Measurements from ENCODE around the gene ERCC4. TPM values are rescaled to one million over a fixed set of nuclear protein-coding genes. Genes with fewer than 3 reads are reported as not detected.

ERCC4 gene
- total and polyA plus RNA-seq, 2 donors (not counting 1 experiment from before 2014, with no cell fraction given): 5.9 to 10.6 TPM

DNA sequence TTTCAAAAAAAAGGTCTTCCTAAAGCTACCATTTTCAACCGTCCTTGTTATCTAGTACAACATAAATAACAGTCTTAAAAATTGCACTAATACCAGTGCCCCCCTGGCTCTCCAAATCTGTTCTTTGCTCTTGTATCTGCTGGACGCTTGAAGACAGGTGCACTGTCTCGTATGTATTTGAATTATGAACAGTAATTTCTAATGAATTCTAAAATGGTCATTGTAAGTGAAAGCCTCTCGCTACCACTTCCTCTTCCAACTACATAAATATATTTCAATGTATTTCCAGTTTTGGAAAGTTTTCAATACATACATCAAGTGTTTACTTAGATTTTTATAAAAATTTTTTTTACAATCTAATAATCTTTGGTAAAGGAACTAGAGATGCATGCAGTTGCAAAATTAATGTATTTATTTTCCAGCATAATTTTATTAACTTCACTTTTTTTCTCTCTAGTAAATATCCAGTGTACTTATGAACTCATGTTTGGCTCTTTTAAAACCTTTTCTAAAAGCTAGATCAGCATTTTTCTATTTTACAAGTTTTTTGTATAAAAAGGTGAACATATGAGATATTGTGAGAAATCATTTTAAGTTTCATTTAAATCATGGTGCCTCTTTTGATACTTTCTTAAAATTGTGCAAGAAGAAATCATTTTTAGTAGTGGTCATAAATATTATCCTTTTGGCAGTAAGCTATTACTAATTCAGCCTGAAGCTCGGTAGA, 31.0 kb downstream of the ERCC4 start:
- H4K20me1 ChIP-seq (ENCODE audit: control insufficient read depth, extremely low read depth, insufficient read depth, low read length): no peaks in the 10 kb centered on the region
- DNase-seq (ENCODE audit: low read depth in 2 of 2): no peak
- H3K36me3 ChIP-seq (ENCODE audit: control insufficient read depth, insufficient read depth, low read length): peaks cover 3% of the 10 kb centered on the region
- H3K9me3 ChIP-seq (ENCODE audit: control insufficient read depth, insufficient read depth, low read depth, low read length): no peaks in the 10 kb centered on the region
- H2AFZ ChIP-seq (ENCODE audit: low read length): no peak overlapping the region
- TF ChIP-seq, protein P1, sequence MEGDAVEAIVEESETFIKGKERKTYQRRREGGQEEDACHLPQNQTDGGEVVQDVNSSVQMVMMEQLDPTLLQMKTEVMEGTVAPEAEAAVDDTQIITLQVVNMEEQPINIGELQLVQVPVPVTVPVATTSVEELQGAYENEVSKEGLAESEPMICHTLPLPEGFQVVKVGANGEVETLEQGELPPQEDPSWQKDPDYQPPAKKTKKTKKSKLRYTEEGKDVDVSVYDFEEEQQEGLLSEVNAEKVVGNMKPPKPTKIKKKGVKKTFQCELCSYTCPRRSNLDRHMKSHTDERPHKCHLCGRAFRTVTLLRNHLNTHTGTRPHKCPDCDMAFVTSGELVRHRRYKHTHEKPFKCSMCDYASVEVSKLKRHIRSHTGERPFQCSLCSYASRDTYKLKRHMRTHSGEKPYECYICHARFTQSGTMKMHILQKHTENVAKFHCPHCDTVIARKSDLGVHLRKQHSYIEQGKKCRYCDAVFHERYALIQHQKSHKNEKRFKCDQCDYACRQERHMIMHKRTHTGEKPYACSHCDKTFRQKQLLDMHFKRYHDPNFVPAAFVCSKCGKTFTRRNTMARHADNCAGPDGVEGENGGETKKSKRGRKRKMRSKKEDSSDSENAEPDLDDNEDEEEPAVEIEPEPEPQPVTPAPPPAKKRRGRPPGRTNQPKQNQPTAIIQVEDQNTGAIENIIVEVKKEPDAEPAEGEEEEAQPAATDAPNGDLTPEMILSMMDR (conservative IDR thresholded peaks at IDR 0.05 in 1 of 2, IDR thresholded peaks at IDR 0.05 in 1 of 2; ENCODE audit: low read depth in 1 of 2, low read length in 2 of 2): no peak
- TF ChIP-seq EZH2 (IDR thresholded peaks at IDR 0.05; ENCODE audit: low read length, missing control alignments): no peak
- no peak overlapping the region for H3K9ac ChIP-seq (ENCODE audit: insufficient read depth, low read length)
- H3K4me2 ChIP-seq (ENCODE audit: extremely low read depth, insufficient read depth, low read length): no peak overlapping the region
- no peaks in the 10 kb centered on the region for H3K27me3 ChIP-seq (ENCODE audit: control insufficient read depth, insufficient read depth, low read length)
- H3K4me3 ChIP-seq (replicated peaks in 1 of 4; ENCODE audit: control extremely low read depth in 1 of 4, insufficient read depth in 1 of 4, low read depth in 3 of 4, low read length in 4 of 4): no peak overlapping the region
- H3K79me2 ChIP-seq (ENCODE audit: control insufficient read depth, insufficient read depth, low read length): no peaks in the 10 kb centered on the region
- no peak overlapping the region for H3K27ac ChIP-seq (ENCODE audit: insufficient read depth, low read length)
- H3K4me1 ChIP-seq (ENCODE audit: control insufficient read depth, extremely low read depth, insufficient read depth, low read length): peaks cover under 1% of the 10 kb centered on the region

DNA sequence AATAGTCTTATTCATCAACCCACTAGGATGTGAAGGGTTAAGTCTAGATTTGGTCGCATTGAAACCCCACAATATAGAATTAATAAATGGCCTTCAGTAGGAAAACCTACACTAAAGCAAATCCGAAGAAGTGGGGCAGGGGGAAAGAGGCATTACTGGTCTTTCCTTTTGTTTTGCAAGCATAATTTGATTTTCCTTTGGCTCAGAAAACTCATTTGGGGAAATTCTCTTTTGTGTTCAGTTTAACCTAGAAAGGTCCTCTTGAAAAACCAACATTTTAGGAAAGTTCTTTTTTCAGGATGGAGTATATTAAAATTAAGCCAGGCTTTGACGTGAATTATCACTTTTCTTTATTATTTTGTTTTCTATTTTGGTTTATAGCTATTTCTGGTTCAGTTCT, 31.7 kb downstream of the ERCC4 start:
- no peaks in the 10 kb centered on the region for H4K20me1 ChIP-seq (ENCODE audit: control insufficient read depth, extremely low read depth, insufficient read depth, low read length)
- no peak overlapping the region for H3K4me2 ChIP-seq (ENCODE audit: extremely low read depth, insufficient read depth, low read length)
- H3K9ac ChIP-seq (ENCODE audit: insufficient read depth, low read length): no peak overlapping the region
- TF ChIP-seq, protein P1 (conservative IDR thresholded peaks at IDR 0.05 in 1 of 2, IDR thresholded peaks at IDR 0.05 in 1 of 2; ENCODE audit: low read depth in 1 of 2, low read length in 2 of 2): no peak
- TF ChIP-seq EZH2 (IDR thresholded peaks at IDR 0.05; ENCODE audit: low read length, missing control alignments): no peak
- H3K4me1 ChIP-seq (ENCODE audit: control insufficient read depth, extremely low read depth, insufficient read depth, low read length): peaks cover 6% of the 10 kb centered on the region
- no peaks in the 10 kb centered on the region for H3K9me3 ChIP-seq (ENCODE audit: control insufficient read depth, insufficient read depth, low read depth, low read length)
- no peaks in the 10 kb centered on the region for H3K79me2 ChIP-seq (ENCODE audit: control insufficient read depth, insufficient read depth, low read length)
- no peaks in the 10 kb centered on the region for H3K27me3 ChIP-seq (ENCODE audit: control insufficient read depth, insufficient read depth, low read length)
- H3K27ac ChIP-seq (ENCODE audit: insufficient read depth, low read length): no peak overlapping the region
- H3K36me3 ChIP-seq (ENCODE audit: control insufficient read depth, insufficient read depth, low read length): peaks cover 1% of the 10 kb centered on the region
- H2AFZ ChIP-seq (ENCODE audit: low read length): no peak overlapping the region
- no peak for DNase-seq (ENCODE audit: low read depth in 2 of 2)
- H3K4me3 ChIP-seq (replicated peaks in 1 of 4; ENCODE audit: control extremely low read depth in 1 of 4, insufficient read depth in 1 of 4, low read depth in 3 of 4, low read length in 4 of 4): no peak overlapping the region

DNA sequence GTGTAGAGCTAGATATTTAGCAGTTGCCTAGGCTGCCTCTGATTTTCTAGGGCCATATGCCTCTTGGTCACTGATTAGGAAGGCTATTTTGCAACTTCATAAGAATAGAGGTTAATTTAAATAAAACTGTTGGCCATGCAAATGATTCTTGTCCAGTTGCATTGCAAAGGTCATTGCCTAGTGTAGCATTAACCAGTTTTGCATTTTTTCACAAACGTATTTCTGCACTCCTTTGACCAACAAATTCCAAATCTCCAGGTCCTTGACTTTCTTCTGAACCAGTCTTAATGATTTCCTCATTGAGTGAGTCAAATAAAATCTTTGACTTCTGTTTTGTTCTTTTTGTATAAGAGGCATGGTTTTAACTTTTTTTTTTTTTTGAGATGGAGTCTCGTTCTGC, 33.5 kb downstream of the ERCC4 start:
- no peak for TF ChIP-seq EZH2 (IDR thresholded peaks at IDR 0.05; ENCODE audit: low read length, missing control alignments)
- TF ChIP-seq, protein P1 (conservative IDR thresholded peaks at IDR 0.05 in 1 of 2, IDR thresholded peaks at IDR 0.05 in 1 of 2; ENCODE audit: low read depth in 1 of 2, low read length in 2 of 2): no peak
- no peak overlapping the region for H3K4me2 ChIP-seq (ENCODE audit: extremely low read depth, insufficient read depth, low read length)

More for the DNA sequence above, 33.5 kb downstream of the ERCC4 start:
- H3K27ac ChIP-seq (ENCODE audit: insufficient read depth, low read length): no peak overlapping the region
- no peaks in the 10 kb centered on the region for H3K36me3 ChIP-seq (ENCODE audit: control insufficient read depth, insufficient read depth, low read length)
- no peak overlapping the region for H3K9ac ChIP-seq (ENCODE audit: insufficient read depth, low read length)
- no peak overlapping the region for H3K4me3 ChIP-seq (replicated peaks in 1 of 4; ENCODE audit: control extremely low read depth in 1 of 4, insufficient read depth in 1 of 4, low read depth in 3 of 4, low read length in 4 of 4)
- DNase-seq (ENCODE audit: low read depth in 2 of 2): no peak
- no peak overlapping the region for H2AFZ ChIP-seq (ENCODE audit: low read length)
- H3K4me1 ChIP-seq (ENCODE audit: control insufficient read depth, extremely low read depth, insufficient read depth, low read length): peaks cover 10% of the 10 kb centered on the region
- no peaks in the 10 kb centered on the region for H3K9me3 ChIP-seq (ENCODE audit: control insufficient read depth, insufficient read depth, low read depth, low read length)
- H3K79me2 ChIP-seq (ENCODE audit: control insufficient read depth, insufficient read depth, low read length): no peaks in the 10 kb centered on the region
- no peaks in the 10 kb centered on the region for H3K27me3 ChIP-seq (ENCODE audit: control insufficient read depth, insufficient read depth, low read length)
- H4K20me1 ChIP-seq (ENCODE audit: control insufficient read depth, extremely low read depth, insufficient read depth, low read length): no peaks in the 10 kb centered on the region
